Mesangial cell (primary cell): ENCODE measurements around the gene PIAS2. TPM values are rescaled to one million over a fixed set of nuclear protein-coding genes. Genes with fewer than 3 reads are reported as not detected.

Experiments
- total RNA-seq: library from RNA; depleted of rRNA; stranded (reverse); fragments of >200 nt; gene quantifications from 2 replicates; pipeline ENCODE4 v1.2.3, GENCODE V29; 2015

The PIAS2 gene, protein sequence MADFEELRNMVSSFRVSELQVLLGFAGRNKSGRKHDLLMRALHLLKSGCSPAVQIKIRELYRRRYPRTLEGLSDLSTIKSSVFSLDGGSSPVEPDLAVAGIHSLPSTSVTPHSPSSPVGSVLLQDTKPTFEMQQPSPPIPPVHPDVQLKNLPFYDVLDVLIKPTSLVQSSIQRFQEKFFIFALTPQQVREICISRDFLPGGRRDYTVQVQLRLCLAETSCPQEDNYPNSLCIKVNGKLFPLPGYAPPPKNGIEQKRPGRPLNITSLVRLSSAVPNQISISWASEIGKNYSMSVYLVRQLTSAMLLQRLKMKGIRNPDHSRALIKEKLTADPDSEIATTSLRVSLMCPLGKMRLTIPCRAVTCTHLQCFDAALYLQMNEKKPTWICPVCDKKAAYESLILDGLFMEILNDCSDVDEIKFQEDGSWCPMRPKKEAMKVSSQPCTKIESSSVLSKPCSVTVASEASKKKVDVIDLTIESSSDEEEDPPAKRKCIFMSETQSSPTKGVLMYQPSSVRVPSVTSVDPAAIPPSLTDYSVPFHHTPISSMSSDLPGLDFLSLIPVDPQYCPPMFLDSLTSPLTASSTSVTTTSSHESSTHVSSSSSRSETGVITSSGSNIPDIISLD
- total RNA-seq: 7.2 and 8.0 TPM in 2 replicates

GRCh38 chr18:46917108-46917802 is at the start of gene PIAS2, which contains the start of gene KATNAL2:
PIAS2 (minus strand) TSS chr18:46917507; CDS start chr18:46917345, 162 bp downstream.
KATNAL2 (plus strand) TSS chr18:46917602; CDS start chr18:46946873, 29,271 bp downstream.

GRCh38 chr18:46756559-46757201 is 160.6 kb downstream of the PIAS2 start, which contains the start of gene ST8SIA5:
ST8SIA5 (minus strand) TSS chr18:46757053; CDS start chr18:46756508, 545 bp downstream.

Other genes with a start within 250 kb of the PIAS2 start
- 0.13 TPM in 1 of 2 replicates, not detected in the other for gene ST8SIA5, start 160.5 kb downstream of the PIAS2 start, total RNA-seq
- gene KATNAL2, start 95 bp upstream of the PIAS2 start, total RNA-seq: 0.98 and 3.0 TPM in 2 replicates
- not detected in 2 replicates for gene ELOA2, start 118.1 kb upstream of the PIAS2 start, total RNA-seq
- 9.1 and 11.9 TPM in 2 replicates for gene HDHD2, start 233.0 kb upstream of the PIAS2 start, total RNA-seq